Caki2 (cell line): ENCODE measurements around the gene HSCB. TPM values are rescaled to one million over a fixed set of nuclear protein-coding genes. Genes with fewer than 3 reads are reported as not detected.

Source experiments
- DNase-seq: peaks from one replicate; pipeline ENCODE4 v3.0.0-alpha.2; 2015; ENCODE audit warnings: low read depth
- in situ Hi-C: cut with HindIII; loops from 2 replicates; pipeline ENCODE4 v1.10.0; 2016; ENCODE audit warnings: low sequenced_read_pairs, low pct_unique_long_range_greater_than_20kb, mixed read lengths
- total RNA-seq: library from RNA; depleted of rRNA; stranded (reverse); fragments of >200 nt; shearing (Covaris generic); gene quantifications from 2 replicates; pipeline ENCODE4 v1.2.3, GENCODE V29; 2014; ENCODE audit warnings: low replicate concordance

Gene HSCB
- total RNA-seq, 1 experiment from 2014 or later, result 51.9 TPM

DNA sequence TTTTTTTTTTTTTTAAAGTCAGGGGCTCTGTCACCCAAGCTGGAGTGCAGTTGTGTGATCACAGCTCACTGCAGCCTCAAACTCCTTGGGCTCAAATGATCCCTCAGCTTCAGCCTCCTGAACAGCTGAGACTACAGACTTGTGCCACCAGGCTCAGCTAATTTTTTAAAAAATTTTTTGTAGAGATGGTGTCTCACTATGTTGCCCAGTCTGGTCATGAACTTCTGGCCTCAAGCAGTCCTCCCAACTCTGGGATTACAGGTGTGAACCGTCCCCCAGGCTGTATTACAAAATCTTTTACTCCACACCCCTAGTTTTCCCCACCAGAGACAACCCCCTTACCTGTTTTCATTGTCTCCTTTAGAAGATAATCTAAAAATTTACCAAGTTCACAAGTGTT is 32.5 kb downstream of the HSCB start:
- in situ Hi-C loops, result no loop called here
- no peak for DNase-seq

DNA sequence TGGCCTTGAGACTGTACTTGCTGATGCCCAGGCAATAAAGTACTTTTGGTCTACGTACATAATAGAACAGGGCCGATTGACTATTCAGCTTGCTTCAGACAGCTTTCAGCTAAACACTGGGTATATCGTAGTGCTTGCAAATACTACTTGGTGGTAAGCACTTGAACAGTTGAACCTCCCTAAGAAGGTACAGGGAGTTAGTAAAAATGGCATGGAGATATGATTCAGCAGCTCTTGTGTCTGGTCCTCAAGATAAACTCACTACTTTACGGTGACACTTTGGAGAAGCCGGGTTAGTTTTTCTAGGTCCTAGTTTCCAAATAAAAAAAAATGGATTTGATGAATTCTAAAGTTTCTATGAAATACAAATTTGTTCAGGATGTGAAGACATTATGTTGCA is 38.0 kb downstream of the HSCB start:
- no peak for DNase-seq
- in situ Hi-C loops, result no loop called here

DNA sequence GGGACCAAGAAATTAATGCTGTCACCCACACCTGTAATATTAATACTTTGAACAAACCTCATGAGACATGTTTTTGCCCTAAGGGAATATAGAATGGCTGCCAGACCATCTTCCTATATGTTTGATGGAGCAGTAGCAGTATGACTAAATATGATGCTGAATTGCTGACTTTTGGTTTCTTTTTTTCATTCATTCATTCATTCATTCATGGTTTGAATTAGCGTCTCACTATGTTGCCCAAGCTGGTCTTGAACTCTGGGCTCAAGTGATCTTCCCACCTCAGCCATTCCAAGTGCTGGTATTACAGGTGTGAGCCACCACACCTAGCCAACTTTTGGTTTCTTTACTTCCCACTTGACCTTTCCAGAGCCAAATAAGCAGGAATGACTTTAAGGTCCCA is 38.5 kb downstream of the HSCB start:
- no peak for DNase-seq
- in situ Hi-C loops, result no loop called here

DNA sequence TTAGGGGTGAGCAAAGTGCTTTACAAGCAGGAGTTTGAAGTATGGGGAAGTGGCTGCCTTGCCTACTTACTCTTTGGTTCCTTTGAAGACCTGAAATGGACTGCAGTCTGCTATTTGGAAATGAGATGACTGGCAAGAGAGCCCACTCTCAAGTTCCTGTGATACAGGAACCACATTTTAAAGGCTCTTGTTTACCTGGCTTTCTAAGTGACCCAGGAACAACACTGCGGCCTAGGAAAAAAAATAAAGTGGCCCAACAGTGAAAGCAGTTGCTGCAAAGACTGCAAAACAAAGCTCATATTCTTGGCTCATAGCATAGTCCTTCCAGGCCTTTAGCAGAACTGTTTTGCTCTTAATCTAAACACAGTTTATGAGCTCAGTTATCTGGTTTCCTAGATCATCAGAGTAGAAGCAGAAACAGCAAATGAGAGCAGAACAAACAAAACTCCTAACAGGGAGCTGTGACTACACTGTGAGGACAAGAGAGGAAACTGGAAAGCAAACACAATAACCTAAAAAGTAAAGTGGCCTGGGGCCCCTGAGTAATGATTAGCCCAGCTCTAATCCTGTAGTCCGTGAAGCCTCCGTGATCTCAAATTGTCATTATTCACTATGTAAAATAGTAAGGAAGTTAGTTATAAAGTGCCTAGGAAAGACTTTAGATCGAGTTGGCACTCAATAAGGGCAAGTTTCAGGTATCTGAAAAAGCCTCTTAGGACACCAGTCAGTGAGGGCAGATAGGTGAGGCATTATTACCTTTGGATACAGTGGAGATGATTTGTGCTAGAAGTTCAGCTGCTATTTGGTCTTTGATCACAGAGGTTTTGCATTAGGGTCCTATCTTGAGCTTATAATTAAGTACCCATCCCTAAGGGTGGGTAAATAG is 42.2 kb downstream of the HSCB start:
- in situ Hi-C loops, result no loop called here
- peak; percentile 35 for DNase-seq

DNA sequence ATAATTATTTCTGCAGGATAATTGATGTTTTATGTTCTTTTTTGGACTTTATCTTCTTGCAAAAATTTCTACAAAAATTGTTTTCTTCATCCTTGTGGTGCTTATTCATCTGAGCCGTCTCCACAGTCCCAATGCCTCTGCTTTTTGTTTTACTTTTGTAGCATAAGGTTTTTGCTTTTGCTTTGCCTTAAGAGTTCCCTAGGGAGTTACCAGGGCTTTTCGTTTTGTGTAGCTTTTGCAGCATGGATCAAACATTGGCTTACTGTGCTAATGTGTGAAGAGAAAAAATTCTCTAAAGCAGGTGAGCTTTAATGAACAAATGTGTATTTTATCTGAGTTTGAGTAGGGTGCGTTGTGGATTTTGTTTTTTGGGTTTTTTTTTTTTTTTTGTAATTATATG is 46.8 kb downstream of the HSCB start:
- DNase-seq, result no peak
- in situ Hi-C loops, result no loop called here

DNA sequence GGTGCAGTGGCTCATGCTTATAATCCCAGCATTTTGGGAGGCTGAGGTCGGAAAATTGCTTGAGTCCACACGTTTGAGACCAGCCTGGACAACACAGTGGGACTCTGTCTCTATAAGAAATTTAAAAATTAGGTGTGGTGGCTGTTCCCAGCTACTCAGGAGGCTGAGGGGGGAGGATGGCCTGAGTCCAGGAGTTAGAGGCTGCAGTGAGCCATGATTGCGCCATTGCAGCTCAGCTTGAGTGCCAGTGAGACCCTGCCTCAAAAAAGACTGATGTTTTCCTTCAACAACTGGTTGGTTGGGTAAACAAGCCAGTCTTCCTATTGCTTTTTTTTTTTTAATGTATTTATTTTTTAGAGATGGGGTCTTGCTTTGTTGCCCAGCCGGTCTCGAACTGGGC is 49.3 kb downstream of the HSCB start:
- DNase-seq, result no peak
- in situ Hi-C loops, result no loop called here

DNA sequence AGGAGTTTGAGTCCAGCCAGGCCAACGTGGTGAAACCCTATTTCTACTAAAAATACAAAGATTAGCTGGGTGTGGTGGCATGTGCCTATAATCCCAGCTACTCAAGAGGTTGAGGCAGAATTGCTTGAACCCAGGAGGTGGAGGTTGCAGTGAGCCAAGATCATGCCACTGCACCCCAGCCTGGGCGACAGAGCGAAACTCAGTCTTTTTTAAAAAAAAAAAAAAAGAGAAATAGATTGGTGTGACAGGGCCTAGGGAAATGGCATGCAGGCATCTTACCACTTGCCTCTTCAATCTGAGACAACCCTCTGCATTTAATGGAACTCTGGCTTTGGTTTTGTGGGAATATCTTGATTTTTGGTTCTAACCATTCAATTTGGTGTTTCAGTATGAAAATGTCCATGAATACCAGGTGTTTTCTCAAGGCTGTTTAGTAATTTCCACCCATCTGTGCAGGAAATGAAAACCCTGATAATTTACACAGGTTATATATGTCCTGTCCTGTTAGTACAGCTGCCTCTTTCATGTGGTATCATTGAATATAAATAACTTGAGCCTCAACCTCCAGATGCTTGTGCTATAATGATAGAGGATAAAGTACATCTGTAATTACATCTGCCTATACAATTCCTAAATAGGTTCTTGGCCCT is 50.1 kb downstream of the HSCB start:
- in situ Hi-C loops, result no loop called here
- DNase-seq, result no peak

DNA sequence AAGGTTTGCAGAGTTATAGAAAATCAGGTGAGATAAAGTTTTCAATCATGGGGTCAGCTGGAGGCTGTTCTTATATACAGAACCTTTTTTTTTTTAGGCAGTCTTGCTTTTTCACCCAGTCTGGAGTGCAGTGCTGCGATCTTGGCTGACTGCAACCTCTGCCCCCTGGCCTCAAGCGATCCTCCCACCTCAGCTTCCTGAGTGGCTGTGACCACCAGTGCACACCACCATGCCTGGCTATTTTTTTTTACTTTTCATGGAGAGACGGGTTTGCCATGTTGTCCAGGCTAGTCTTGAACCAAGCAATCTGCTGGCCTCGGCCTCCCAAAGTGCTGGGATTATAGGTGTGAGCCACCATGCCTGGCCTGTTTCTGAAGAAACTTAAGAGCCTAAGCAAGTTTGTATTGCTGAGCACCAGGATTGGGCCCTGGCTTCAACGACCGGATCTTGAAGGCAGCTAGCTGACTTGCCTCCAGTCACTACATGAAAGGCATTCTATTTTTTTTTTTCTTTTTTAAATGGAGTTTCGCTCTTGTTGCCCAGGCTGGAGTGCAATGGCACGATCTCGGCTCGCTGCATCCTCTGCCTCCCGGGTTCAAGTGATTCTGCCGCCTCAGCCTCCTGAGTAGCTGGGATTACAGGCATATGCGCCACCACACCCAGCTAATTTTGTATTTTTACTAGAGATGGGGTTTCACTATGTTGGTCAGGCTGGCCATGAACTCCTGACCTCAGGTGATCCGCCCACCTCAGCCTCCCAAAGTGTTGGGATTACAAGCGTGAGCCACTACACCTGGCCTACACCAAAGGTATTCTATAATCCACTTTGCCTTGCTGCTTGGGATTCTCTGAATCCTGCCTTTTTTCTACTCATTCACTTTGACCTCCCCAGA is 50.9 kb downstream of the HSCB start:
- DNase-seq, result no peak
- in situ Hi-C loops, result no loop called here

DNA sequence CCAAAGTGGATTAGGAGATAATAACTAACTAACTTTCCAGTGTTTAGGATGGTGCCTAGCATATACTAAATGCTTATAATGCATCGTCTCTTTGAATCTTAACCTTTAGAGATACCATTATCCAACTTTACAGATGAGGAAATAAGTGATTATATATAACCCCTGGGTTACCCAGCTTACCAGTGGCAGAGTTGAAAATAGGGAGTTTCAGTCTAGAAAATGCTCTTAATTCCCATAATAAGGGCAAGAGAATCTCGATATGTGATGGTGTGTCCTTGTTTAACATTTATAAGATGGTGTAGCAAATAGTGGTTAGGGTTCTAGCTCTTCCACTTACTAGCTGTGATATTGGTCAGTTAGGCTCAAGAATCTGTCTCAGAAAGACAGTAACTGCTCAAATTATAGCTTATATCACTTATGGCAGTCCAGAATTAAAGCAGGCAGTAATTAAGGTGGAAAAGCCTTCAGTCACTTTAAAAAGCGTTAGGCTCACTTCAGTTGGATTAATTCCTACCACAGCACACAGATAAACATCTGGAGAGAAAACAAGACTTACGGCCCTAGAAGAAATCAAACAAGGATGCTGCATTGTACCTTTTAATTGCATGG is 52.2 kb downstream of the HSCB start:
- DNase-seq, result no peak
- in situ Hi-C loops, result no loop called here

DNA sequence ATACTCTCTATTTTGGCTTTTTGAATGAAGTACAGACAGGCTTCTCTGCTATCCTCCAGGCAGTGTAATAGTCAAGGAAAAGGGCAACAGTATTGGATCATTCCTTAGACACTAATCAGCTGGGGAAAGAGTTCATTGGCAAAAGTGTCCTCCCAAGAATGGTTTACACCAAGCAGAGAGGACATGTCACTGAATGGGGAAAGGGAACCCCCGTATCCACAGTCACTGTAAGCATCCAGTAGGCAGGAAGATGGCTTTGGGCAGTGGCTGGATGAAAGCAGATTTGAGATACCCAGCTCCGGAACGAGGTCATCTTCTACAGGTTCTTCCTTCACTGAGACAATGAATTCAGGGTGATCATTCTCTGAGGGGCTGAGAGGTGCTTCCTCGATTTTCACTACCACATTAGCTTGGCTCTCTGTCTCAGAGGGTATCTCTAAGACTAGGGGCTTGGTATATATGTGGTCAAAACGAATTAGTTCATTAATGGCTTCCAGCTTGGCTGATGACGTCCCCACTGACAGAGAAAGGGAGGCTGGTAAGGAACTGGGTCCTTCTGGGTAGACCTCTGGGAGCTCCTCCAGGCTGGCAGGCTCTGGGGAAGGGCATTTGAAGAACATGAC is 53.3 kb downstream of the HSCB start:
- no peak for DNase-seq
- in situ Hi-C loops, result no loop called here

DNA sequence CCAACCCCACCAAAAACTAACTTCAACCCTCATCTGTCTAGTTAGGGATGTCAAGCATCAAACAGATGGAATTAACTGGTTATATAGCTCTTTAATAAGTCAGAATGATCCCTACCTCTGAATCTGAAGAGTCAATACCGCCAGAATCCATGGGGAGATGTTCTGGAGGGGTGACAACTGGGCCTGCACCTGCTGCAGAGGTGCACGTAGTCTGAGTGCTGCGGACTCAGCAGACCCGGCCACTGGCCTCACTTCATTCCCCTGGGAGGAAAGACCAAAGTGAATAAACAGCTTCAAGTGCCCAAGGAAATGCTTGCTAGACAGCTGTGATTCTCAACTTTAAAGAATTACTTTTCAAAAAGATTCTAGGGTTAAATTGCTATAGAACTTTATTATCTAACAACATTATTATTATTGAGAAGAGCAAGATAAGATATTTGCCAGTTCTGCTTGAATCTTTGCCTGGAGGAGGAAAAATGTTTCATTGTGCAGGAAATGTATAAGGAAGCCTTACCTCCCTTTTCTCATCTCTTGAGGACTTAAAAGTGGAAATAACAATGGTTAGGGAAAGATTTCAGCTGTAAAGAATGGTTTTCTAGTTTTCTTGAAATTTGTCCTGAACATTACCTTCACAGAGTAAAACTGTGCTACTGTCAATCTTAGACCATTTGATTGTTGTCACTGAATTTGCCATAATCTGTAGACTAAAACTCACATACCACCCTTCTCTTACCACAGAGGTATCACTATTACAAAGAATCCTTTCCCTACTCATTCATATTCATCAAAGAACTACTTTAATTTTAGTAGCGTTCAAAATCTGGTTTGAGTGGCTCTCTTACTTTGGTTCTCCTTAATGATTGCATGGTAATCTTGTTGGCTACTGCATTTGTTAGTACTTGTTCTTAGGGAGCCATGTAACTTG is 54.4 kb downstream of the HSCB start:
- in situ Hi-C loops, result no loop called here
- DNase-seq, result no peak

DNA sequence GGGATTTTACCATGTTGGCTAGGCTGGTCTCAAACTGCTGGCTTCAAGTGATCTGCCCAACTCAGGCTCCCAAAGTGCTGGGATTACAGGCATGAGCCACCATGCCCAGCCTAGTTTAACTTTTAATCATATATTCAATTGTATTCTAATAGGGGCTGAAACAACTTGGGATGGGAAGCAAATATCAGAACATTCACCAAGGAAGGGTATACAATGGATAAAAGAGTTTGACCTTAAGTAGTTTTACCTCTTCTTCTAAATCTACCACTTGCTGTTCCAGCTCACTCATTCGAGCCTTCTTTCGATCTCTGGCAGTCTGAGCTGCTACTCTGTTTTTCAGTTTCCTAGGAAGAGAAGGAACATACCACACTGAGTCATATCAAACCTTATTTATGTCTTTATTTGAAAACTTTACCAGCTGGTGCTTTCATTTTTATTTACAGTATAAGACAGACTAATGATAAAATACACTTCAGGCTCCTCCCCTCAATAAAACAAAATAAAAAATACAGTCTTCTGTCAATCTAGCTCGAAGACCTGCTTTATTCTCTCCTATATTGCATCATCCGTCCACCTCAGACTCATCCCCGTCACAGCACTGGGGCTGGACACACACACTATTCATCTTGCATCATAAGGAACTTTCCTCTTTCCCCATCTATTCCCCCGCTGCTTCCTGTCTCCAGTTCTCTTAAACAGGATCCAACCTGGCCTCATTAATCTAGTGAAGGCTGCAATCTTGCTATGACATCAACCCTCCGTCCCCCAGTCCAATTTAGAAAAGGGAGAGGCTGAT is 57.2 kb downstream of the HSCB start:
- peak; percentile 74 for DNase-seq
- in situ Hi-C loops, result no loop called here

DNA sequence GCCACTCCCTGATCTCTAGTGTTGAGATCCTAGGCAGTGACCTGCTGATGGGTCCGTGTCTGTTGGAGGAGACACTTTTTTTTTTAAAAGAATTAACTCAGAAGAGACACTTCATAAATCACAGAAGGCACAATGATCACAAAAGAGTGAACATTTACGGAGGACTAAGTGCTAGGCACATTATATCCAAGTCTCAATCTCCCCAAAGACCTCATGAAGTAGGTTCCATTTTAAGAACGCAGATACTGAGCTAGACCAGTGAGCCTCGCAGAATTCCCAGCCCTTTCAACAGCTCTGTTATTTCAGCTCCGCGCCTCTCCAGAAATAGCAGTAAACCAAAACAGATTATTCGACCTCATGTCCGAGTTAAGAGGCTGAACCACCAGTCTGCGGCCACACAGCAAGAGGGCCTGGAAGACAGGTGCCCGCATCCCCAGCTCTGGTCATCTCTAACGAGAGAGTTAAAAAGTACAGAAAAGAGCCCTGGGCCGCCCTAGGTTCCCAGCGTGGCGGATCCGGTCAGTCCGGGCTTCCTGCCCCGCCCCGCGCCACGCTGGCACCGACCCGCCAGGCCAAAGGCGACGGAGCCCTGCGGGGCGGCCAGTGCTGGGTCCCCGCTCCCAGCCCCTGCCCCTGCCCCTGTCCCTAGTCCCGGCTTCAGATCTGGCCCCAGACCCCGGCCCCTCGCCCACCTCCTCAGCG is 57.9 kb downstream of the HSCB start:
- DNase-seq, result peak; percentile 60
- in situ Hi-C loops, result no loop called here

DNA sequence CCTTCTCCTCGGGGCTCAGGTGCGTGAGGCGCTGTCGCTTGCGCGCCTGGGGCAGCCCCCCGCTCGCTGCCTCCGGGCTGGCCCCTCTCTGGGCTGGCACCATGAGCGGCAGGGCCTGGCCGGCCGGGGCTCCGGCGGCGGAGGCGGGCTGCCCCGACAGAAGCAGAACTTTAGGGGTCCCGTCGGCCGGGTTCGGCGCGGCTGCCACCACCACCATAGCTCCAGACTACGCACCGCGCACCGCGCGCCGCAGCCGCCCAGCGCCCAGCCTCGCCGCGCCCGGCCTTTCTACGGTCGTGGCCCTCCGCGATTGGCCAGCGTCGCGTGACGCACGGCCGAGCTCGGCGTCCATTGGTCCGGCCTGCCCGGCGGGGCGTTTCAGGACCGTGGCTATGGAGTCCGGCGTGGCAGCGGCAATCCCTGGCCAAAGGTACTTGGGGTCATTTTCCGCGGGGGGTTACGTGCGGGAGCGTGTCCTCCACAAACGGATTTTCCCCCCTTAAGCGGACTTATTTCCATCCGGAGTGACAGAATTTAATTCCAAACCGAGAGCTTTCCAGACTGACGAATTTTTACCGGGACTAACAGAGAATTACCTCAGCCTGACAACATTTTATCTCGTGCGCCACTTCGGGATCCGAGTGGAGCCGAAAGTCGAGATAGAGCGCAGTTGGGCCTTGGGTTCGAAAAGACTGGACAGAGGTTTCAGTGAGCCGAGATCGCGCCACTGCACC is 58.6 kb downstream of the HSCB start, which contains the start of gene XBP1:
Gene XBP1, minus strand, starts transcription at position 262 of the 734 bp plus-strand sequence.
- peak; percentile 93 for DNase-seq
- in situ Hi-C loops, result no loop called here
